H1 (cell line): ENCODE results near the gene CFAP100. TPM values are rescaled to one million over a fixed set of nuclear protein-coding genes. Genes with fewer than 3 reads are reported as not detected.

ENCODE experiments used
- CTCF ChIA-PET: fragments of 300-600 bp; sonication (Branson Sonifier 250); formaldehyde crosslinking; loops from one replicate; lab custom pipeline; 2021; ENCODE audit not compliant: partially characterized antibody; lab: Charles Lee
- POLR2A ChIA-PET: fragments of 300-600 bp; sonication (Branson Sonifier 250); formaldehyde crosslinking; loops from one replicate; lab custom pipeline; 2021; ENCODE audit warnings: inconsistent platforms; ENCODE audit not compliant: partially characterized antibody; lab: Charles Lee
- DNase-seq, 2 experiments: peaks; one replicate each; pipeline versions ENCODE4 v3.0.0 to v3.0.0-alpha.2; 2010 to 2022; ENCODE audit warnings: low spot score in 2 of 2, low read depth in 1 of 2, mixed read lengths in 1 of 2
- FAIRE-seq: peaks from 2 replicates; lab custom pipeline; 2011; peaks lifted over from hg19 to GRCh38; lab: Jason Lieb, UNC
- H2AFZ ChIP-seq: 2 replicates; pipeline ENCODE4 v1.8.1; 2012; ENCODE audit warnings: low read length, inconsistent platforms
- H2AK5ac ChIP-seq: 2 replicates; pipeline ENCODE4 v1.6.1; 2013; ENCODE audit warnings: low read depth, low read length
- H2BK120ac ChIP-seq: replicated peaks from 2 replicates; pipeline ENCODE3; 2013; ENCODE audit warnings: low read depth, low read length, inconsistent platforms
- H2BK12ac ChIP-seq: 2 replicates; pipeline ENCODE4 v1.6.1; 2013; ENCODE audit warnings: low read depth, low read length
- H2BK15ac ChIP-seq: 2 replicates; pipeline ENCODE4 v1.6.1; 2013; ENCODE audit warnings: low read length
- H2BK20ac ChIP-seq: 2 replicates; pipeline ENCODE4 v1.6.1; 2013; ENCODE audit warnings: low read length
- H2BK5ac ChIP-seq: 2 replicates; pipeline ENCODE4 v1.6.1; 2013; ENCODE audit warnings: low read depth, low read length
- H3K14ac ChIP-seq: 2 replicates; pipeline ENCODE4 v1.6.1; 2013; ENCODE audit warnings: inconsistent platforms; ENCODE audit not compliant: insufficient read length
- H3K18ac ChIP-seq: 2 replicates; pipeline ENCODE4 v1.6.1; 2013; ENCODE audit warnings: low read length; ENCODE audit errors: extremely low read depth
- H3K23ac ChIP-seq: 2 replicates; pipeline ENCODE4 v1.6.1; 2013; ENCODE audit warnings: inconsistent platforms; ENCODE audit not compliant: insufficient read length
- H3K23me2 ChIP-seq: 2 replicates; pipeline ENCODE4 v1.6.1; 2013; ENCODE audit warnings: low read depth, low read length
- H3K27ac ChIP-seq: 2 replicates; pipeline ENCODE4 v1.6.1; 2011; ENCODE audit warnings: low read depth, low read length, inconsistent platforms
- H3K27me3 ChIP-seq, 4 experiments: replicated peaks in 1 of 4; 1 replicate in 1 of 4; 2 replicates in 3 of 4; pipeline versions ENCODE4 v1.6.1 to v1.8.1; 2011 to 2013; ENCODE audit warnings: low read length in 3 of 4, mild to moderate bottlenecking in 3 of 4, inconsistent platforms in 2 of 4, mixed read lengths in 2 of 4, moderate library complexity in 1 of 4; ENCODE audit not compliant: control insufficient read depth in 3 of 4, insufficient read depth in 3 of 4; ENCODE audit errors: extremely low read depth in 1 of 4
- H3K36me3 ChIP-seq, 4 experiments: 2 replicates each; pipeline versions ENCODE4 v1.6.1 to v1.8.1; 2011 to 2013; ENCODE audit warnings: mild to moderate bottlenecking in 4 of 4, low read length in 3 of 4, moderate library complexity in 2 of 4, control low read depth in 1 of 4, inconsistent platforms in 1 of 4; ENCODE audit not compliant: insufficient read depth in 4 of 4, control insufficient read depth in 2 of 4
- H3K4ac ChIP-seq: replicated peaks from 2 replicates; pipeline ENCODE3; 2013; ENCODE audit warnings: low read length, low read depth, mixed read lengths, inconsistent platforms; ENCODE audit not compliant: insufficient read length
- H3K4me1 ChIP-seq, 4 experiments: replicated peaks in 1 of 4; 1 replicate in 1 of 4; 2 replicates in 3 of 4; pipeline versions ENCODE4 v1.6.1 to v1.8.1; 2011 to 2013; ENCODE audit warnings: low read length in 3 of 4, inconsistent platforms in 2 of 4, mixed read lengths in 1 of 4; ENCODE audit not compliant: insufficient read depth in 4 of 4, control insufficient read depth in 3 of 4
- H3K4me2 ChIP-seq, 2 experiments: 2 replicates each; pipeline versions ENCODE4 v1.6.1 to v1.8.1; 2011 to 2013; ENCODE audit warnings: low read depth in 2 of 2, low read length in 2 of 2, control low read depth in 1 of 2, inconsistent platforms in 1 of 2, mild to moderate bottlenecking in 1 of 2; ENCODE audit not compliant: insufficient read depth in 1 of 2
- H3K4me3 ChIP-seq, 4 experiments: fragments of 200-600, 300-600 bp in 1 of 4; sonication (generic), shearing (Covaris generic), sonication (Bioruptor Twin) in 1 of 4; 2 replicates each; pipeline versions ENCODE4 v1.5.1 to v1.8.1; 2011 to 2016; ENCODE audit warnings: low read length in 4 of 4, low read depth in 3 of 4, control low read depth in 2 of 4, inconsistent platforms in 2 of 4, mild to moderate bottlenecking in 2 of 4, mixed read lengths in 1 of 4, moderate library complexity in 1 of 4; ENCODE audit not compliant: insufficient read depth in 2 of 4; ENCODE audit errors: extremely low read depth in 1 of 4
- H3K56ac ChIP-seq: replicated peaks from 2 replicates; pipeline ENCODE3; 2013; ENCODE audit warnings: low read depth, mild to moderate bottlenecking, mixed read lengths, low read length, inconsistent platforms; ENCODE audit not compliant: insufficient read length
- H3K79me1 ChIP-seq: 2 replicates; pipeline ENCODE4 v1.6.1; 2013; ENCODE audit warnings: low read depth, low read length, control low read depth
- H3K79me2 ChIP-seq, 2 experiments: 2 replicates each; pipeline versions ENCODE4 v1.6.1 to v1.8.1; 2012 to 2013; ENCODE audit warnings: low read length in 2 of 2, mild to moderate bottlenecking in 2 of 2, inconsistent platforms in 1 of 2; ENCODE audit not compliant: insufficient read depth in 2 of 2, control insufficient read depth in 1 of 2
- H3K9ac ChIP-seq, 4 experiments: replicated peaks in 1 of 4; 1 replicate in 1 of 4; 2 replicates in 3 of 4; pipeline versions ENCODE4 v1.6.1 to v1.8.1; 2011 to 2013; ENCODE audit warnings: low read depth in 3 of 4, low read length in 3 of 4, control low read depth in 2 of 4, mild to moderate bottlenecking in 2 of 4, moderate library complexity in 2 of 4, inconsistent platforms in 1 of 4; ENCODE audit errors: extremely low read depth in 1 of 4
- H3K9me3 ChIP-seq, 2 experiments: 2 replicates each; pipeline versions ENCODE4 v1.6.1 to v1.8.1; 2012 to 2013; ENCODE audit warnings: mild to moderate bottlenecking in 2 of 2, moderate library complexity in 2 of 2, control low read depth in 1 of 2, inconsistent platforms in 1 of 2, low read depth in 1 of 2, low read length in 1 of 2, mixed read lengths in 1 of 2; ENCODE audit not compliant: insufficient read depth in 2 of 2
- H4K20me1 ChIP-seq, 2 experiments: replicated peaks in 1 of 2; 2 replicates each; pipeline versions ENCODE3 to v1.8.1; 2011 to 2013; ENCODE audit warnings: inconsistent platforms in 2 of 2, low read length in 2 of 2, mild to moderate bottlenecking in 1 of 2; ENCODE audit not compliant: insufficient read depth in 2 of 2, control insufficient read depth in 1 of 2
- H4K5ac ChIP-seq: 2 replicates; pipeline ENCODE4 v1.6.1; 2013; ENCODE audit warnings: low read length, low read depth, mixed read lengths, inconsistent platforms; ENCODE audit not compliant: insufficient read length
- H4K8ac ChIP-seq: 2 replicates; pipeline ENCODE4 v1.8.0; 2013; ENCODE audit warnings: mild to moderate bottlenecking, moderate library complexity, low read length, inconsistent platforms; ENCODE audit not compliant: insufficient read depth; ENCODE audit errors: extremely low read depth
- H4K91ac ChIP-seq: replicated peaks from 2 replicates; pipeline ENCODE3; 2013; ENCODE audit warnings: low read length, mixed read lengths, inconsistent platforms; ENCODE audit not compliant: insufficient read length
- EP300 ChIP-seq, 2 experiments: IDR thresholded peaks; 1 replicate in 1 of 2; 2 replicates in 1 of 2; pipeline ENCODE4 v1.6.1; 2011 to 2012; ENCODE audit warnings: low read depth in 2 of 2, low read length in 2 of 2, mild to moderate bottlenecking in 2 of 2, borderline replicate concordance in 1 of 2, inconsistent platforms in 1 of 2, moderate library complexity in 1 of 2
- WGBS, 2 experiments: shearing (Covaris generic) in 1 of 2; methylation state at CpG; one replicate each; pipeline versions ENCODE4 v1.1.6 to v1.1.7; 2013 to 2015; ENCODE audit warnings: low lambda C conversion rate in 2 of 2, mixed read lengths in 2 of 2, inconsistent platforms in 1 of 2, low coverage in 1 of 2, missing lambda C conversion rate in 1 of 2; ENCODE audit not compliant: insufficient replicate concordance in 2 of 2, insufficient coverage in 1 of 2, insufficient read length in 1 of 2; ENCODE audit errors: extremely low coverage in 1 of 2, missing lambda C conversion rate in 1 of 2; 5-methylcytosine and 5-hydroxymethylcytosine counted together
- polyA plus RNA-seq, 7 experiments: library from polyadenylated mRNA; depleted of rRNA in 3 of 7; stranded (reverse) in 5 of 7; unstranded in 2 of 7; fragments of >200 nt in 5 of 7; fragments of 200-250 nt in 2 of 7; gene quantifications; 1 replicate in 5 of 7; 2 replicates in 1 of 7; 4 replicates in 1 of 7; pipeline versions ENCODE4 v1.2.1 to v1.2.3, GENCODE V29; 2011 to 2013; ENCODE audit warnings: missing spikeins in 2 of 7, mixed read lengths in 2 of 7
- total RNA-seq: library from RNA; stranded (reverse); fragmentation: NEBNext Ultra II Directional; extraction: Animal tissue kit (Norgen Biotek cat#: 25700); gene quantifications from 2 replicates; pipeline ENCODE4 v1.2.1, GENCODE V29; 2021

The CFAP100 gene
- total and polyA plus RNA-seq, 2 of the 8 experiments (the other 6 are each of a cell fraction or from before 2014, with no cell fraction given): 0.17 TPM; not detected in 1

GRCh38 chr3:126464997-126465396 lies 70.3 kb downstream of the CFAP100 start:
- H3K79me2 ChIP-seq: peaks cover 0 to 11% of the 10 kb centered on the region in 2 experiments; a peak in 1 of 4 replicates
- no peaks in the 10 kb centered on the region for H3K27me3 ChIP-seq
- H4K91ac ChIP-seq: no peak overlapping the region
- H4K5ac ChIP-seq: no peak overlapping the region
- H3K18ac ChIP-seq: no peak overlapping the region
- no peak overlapping the region for H2BK20ac ChIP-seq
- peaks cover 10 to 16% of the 10 kb centered on the region in 2 experiments for H4K20me1 ChIP-seq
- H3K23me2 ChIP-seq: no peaks in the 10 kb centered on the region
- CTCF ChIA-PET: interaction anchor here (0.6 kb wide), 1 partner anchor 13 kb away, joined by 7 read pairs; no protein-coding TSS in a partner anchor
- H3K14ac ChIP-seq: no peak overlapping the region
- H4K8ac ChIP-seq: no peak overlapping the region
- H3K4me2 ChIP-seq: no peak overlapping the region
- POLR2A ChIA-PET: interaction anchor here (0.7 to 1.2 kb wide), 3 partner anchors 9 to 32 kb away, joined by 3 to 5 read pairs (median 4); no protein-coding TSS in a partner anchor
- no peak overlapping the region for H3K9ac ChIP-seq
- FAIRE-seq (no peak), DNase-seq (no peak)
- peaks cover 25 to 86% (median 61%) of the 10 kb centered on the region in 4 experiments; a peak in 7 of 8 replicates for H3K36me3 ChIP-seq
- no peak overlapping the region for H3K56ac ChIP-seq
- no peak overlapping the region for H3K23ac ChIP-seq
- no peaks in the 10 kb centered on the region for H3K9me3 ChIP-seq
- H2BK5ac ChIP-seq: no peak overlapping the region
- no peak overlapping the region for H2AK5ac ChIP-seq
- H2AFZ ChIP-seq: no peak overlapping the region
- no peak overlapping the region for H3K4ac ChIP-seq
- no peak overlapping the region for H3K27ac ChIP-seq
- H3K79me1 ChIP-seq: peaks cover 5% of the 10 kb centered on the region; the same call in 1 of the 2 replicates
- H3K4me1 ChIP-seq: no peaks in the 10 kb centered on the region
- no peak overlapping the region for H2BK15ac ChIP-seq
- H3K4me3 ChIP-seq: no peak overlapping the region
- H2BK12ac ChIP-seq: no peak overlapping the region
- no peak overlapping the region for H2BK120ac ChIP-seq
- TF ChIP-seq EP300 (IDR thresholded peaks at IDR 0.05; ENCODE audit: borderline replicate concordance in 1 of 2, low read depth in 2 of 2, low read length in 2 of 2): no peak
- WGBS, 2 experiments: 93% methylated on average over 11 of the region's 11 CpGs; no CpG with 5 or more reads in 1 of the 2 experiments
